IPS-18a (cell line): ENCODE data around the gene RARB.

Experiments used
- H3K27ac ChIP-seq: one replicate; pipeline ENCODE4 v1.5.1; 2013; ENCODE audit warnings: low read length
- H3K27me3 ChIP-seq: one replicate; pipeline ENCODE4 v1.6.1; 2013; ENCODE audit warnings: mild to moderate bottlenecking, low read length; ENCODE audit not compliant: control insufficient read depth, insufficient read depth
- H3K36me3 ChIP-seq: one replicate; pipeline ENCODE4 v1.6.1; 2013; ENCODE audit warnings: low read depth, low read length; ENCODE audit not compliant: control insufficient read depth
- H3K4me1 ChIP-seq: one replicate; pipeline ENCODE4 v1.6.1; 2013; ENCODE audit warnings: low read depth, low read length; ENCODE audit not compliant: control insufficient read depth
- H3K4me3 ChIP-seq: one replicate; pipeline ENCODE4 v1.5.1; 2013; ENCODE audit warnings: low read length
- H3K9ac ChIP-seq: one replicate; pipeline ENCODE4 v1.6.1; 2013; ENCODE audit warnings: mild to moderate bottlenecking, low read length, moderate library complexity
- H3K9me3 ChIP-seq: one replicate; pipeline ENCODE4 v1.6.1; 2013; ENCODE audit warnings: low read depth, low read length; ENCODE audit not compliant: control insufficient read depth

The RARB gene

GRCh38 chr3:25423780-25424588, 4.1 kb upstream of the RARB start:
- Histone ChIP-seq H3K4me3 (no peak overlapping the region), H3K36me3 (no peaks in the 10 kb centered on the region), H3K27me3 (peaks cover 19% of the 10 kb centered on the region), H3K27ac (no peak overlapping the region), H3K4me1 (peaks cover 56% of the 10 kb centered on the region), H3K9me3 (no peaks in the 10 kb centered on the region), H3K9ac (no peak overlapping the region)

GRCh38 chr3:25424614-25425013, 3.4 kb upstream of the RARB start:
- Histone ChIP-seq H3K36me3 (no peaks in the 10 kb centered on the region), H3K27ac (no peak overlapping the region), H3K4me3 (no peak overlapping the region), H3K9me3 (no peaks in the 10 kb centered on the region), H3K27me3 (peaks cover 22% of the 10 kb centered on the region), H3K9ac (no peak overlapping the region), H3K4me1 (peaks cover 50% of the 10 kb centered on the region)

GRCh38 chr3:25426408-25426807, 1.7 kb upstream of the RARB start:
- H3K4me3 ChIP-seq: no peak overlapping the region
- H3K4me1 ChIP-seq: peaks cover 44% of the 10 kb centered on the region
- H3K9ac ChIP-seq: no peak overlapping the region
- no peak overlapping the region for H3K27ac ChIP-seq
- H3K9me3 ChIP-seq: no peaks in the 10 kb centered on the region
- peaks cover 28% of the 10 kb centered on the region for H3K27me3 ChIP-seq
- no peaks in the 10 kb centered on the region for H3K36me3 ChIP-seq

GRCh38 chr3:25427155-25427554, 908 bp upstream of the RARB start:
- Histone ChIP-seq H3K4me1 (peaks cover 46% of the 10 kb centered on the region), H3K36me3 (no peaks in the 10 kb centered on the region), H3K27ac (no peak overlapping the region), H3K4me3 (peak overlapping the region; percentile 55), H3K27me3 (peaks cover 28% of the 10 kb centered on the region), H3K9ac (no peak overlapping the region), H3K9me3 (no peaks in the 10 kb centered on the region)

GRCh38 chr3:25427563-25427941, 511 bp upstream of the RARB start:
- no peaks in the 10 kb centered on the region for H3K36me3 ChIP-seq
- peaks cover 28% of the 10 kb centered on the region for H3K27me3 ChIP-seq
- peaks cover 49% of the 10 kb centered on the region for H3K4me1 ChIP-seq
- no peak overlapping the region for H3K27ac ChIP-seq
- H3K4me3 ChIP-seq: peak overlapping the region; percentile 55
- no peak overlapping the region for H3K9ac ChIP-seq
- H3K9me3 ChIP-seq: no peaks in the 10 kb centered on the region

GRCh38 chr3:25428789-25429335, 799 bp downstream of the RARB start:
- Histone ChIP-seq H3K27ac (no peak overlapping the region), H3K4me3 (peak overlapping the region; percentile 55)

GRCh38 chr3:25429361-25430286, 1.6 kb downstream of the RARB start:
- Histone ChIP-seq H3K36me3 (no peaks in the 10 kb centered on the region), H3K27me3 (peaks cover 28% of the 10 kb centered on the region), H3K27ac (no peak overlapping the region), H3K9me3 (no peaks in the 10 kb centered on the region), H3K9ac (no peak overlapping the region), H3K4me1 (peaks cover 37% of the 10 kb centered on the region), H3K4me3 (no peak overlapping the region)

More at GRCh38 chr3:25428789-25429335, 799 bp downstream of the RARB start:
- H3K27me3 ChIP-seq: peaks cover 28% of the 10 kb centered on the region
- no peaks in the 10 kb centered on the region for H3K9me3 ChIP-seq
- H3K36me3 ChIP-seq: no peaks in the 10 kb centered on the region
- no peak overlapping the region for H3K9ac ChIP-seq
- H3K4me1 ChIP-seq: peaks cover 44% of the 10 kb centered on the region

- H3K27ac ChIP-seq: no peak overlapping the region
- no peak overlapping the region for H3K4me3 ChIP-seq
- no peaks in the 10 kb centered on the region for H3K36me3 ChIP-seq
These were observed 2.3 kb downstream of the RARB start for GRCh38 chr3:25430287-25430934.

GRCh38 chr3:25430935-25431770, 3.1 kb downstream of the RARB start:
- Histone ChIP-seq H3K36me3 (no peaks in the 10 kb centered on the region), H3K9ac (no peak overlapping the region), H3K4me1 (peaks cover 28% of the 10 kb centered on the region), H3K9me3 (no peaks in the 10 kb centered on the region), H3K27me3 (peaks cover 28% of the 10 kb centered on the region), H3K4me3 (no peak overlapping the region), H3K27ac (no peak overlapping the region)

More at GRCh38 chr3:25430287-25430934, 2.3 kb downstream of the RARB start:
- Histone ChIP-seq H3K27me3 (peaks cover 28% of the 10 kb centered on the region), H3K9ac (no peak overlapping the region), H3K9me3 (no peaks in the 10 kb centered on the region), H3K4me1 (peaks cover 32% of the 10 kb centered on the region)

- peaks cover 22% of the 10 kb centered on the region for H3K27me3 ChIP-seq
- H3K36me3 ChIP-seq: no peaks in the 10 kb centered on the region
- H3K27ac ChIP-seq: no peak overlapping the region
- H3K9ac ChIP-seq: no peak overlapping the region
- peaks cover 22% of the 10 kb centered on the region for H3K4me1 ChIP-seq
- H3K9me3 ChIP-seq: no peaks in the 10 kb centered on the region
- H3K4me3 ChIP-seq: no peak overlapping the region
These were observed 4.2 kb downstream of the RARB start for GRCh38 chr3:25432176-25432720.
